RWPE2 (cell line): ENCODE results near the gene SOX9.

Experiments
- ATAC-seq: fragments of 200-7000 bp; cut with Tn5 transposase; 3 replicates; pipeline ENCODE4 v1.9.1; 2021; ENCODE audit warnings: low read depth
- DNase-seq: peaks from one replicate; pipeline ENCODE4 v3.0.0-alpha.2; 2020; ENCODE audit warnings: low spot score
- H3K27ac ChIP-seq: fragments of 450-650 bp; 2 replicates; pipeline ENCODE4 v1.5.1; 2017; ENCODE audit warnings: mild to moderate bottlenecking; ENCODE audit not compliant: poor library complexity, severe bottlenecking
- H3K27me3 ChIP-seq: fragments of 250-450 bp; sonication (Bioruptor Pico); 2 replicates; pipeline ENCODE4 v1.5.1; 2021; ENCODE audit warnings: mild to moderate bottlenecking, moderate library complexity; ENCODE audit not compliant: insufficient read depth, poor library complexity, severe bottlenecking
- H3K36me3 ChIP-seq: fragments of 250-450 bp; sonication (Bioruptor Pico); 2 replicates; pipeline ENCODE4 v1.5.1; 2020; ENCODE audit warnings: low read depth, mild to moderate bottlenecking, moderate library complexity
- H3K4me1 ChIP-seq: fragments of 250-450 bp; sonication (Bioruptor Pico); 2 replicates; pipeline ENCODE4 v1.5.1; 2021; ENCODE audit warnings: mild to moderate bottlenecking, moderate library complexity; ENCODE audit not compliant: insufficient read depth, poor library complexity, severe bottlenecking
- H3K4me3 ChIP-seq: fragments of 250-450 bp; sonication (Bioruptor Pico); 2 replicates; pipeline ENCODE4 v1.5.1; 2021; ENCODE audit warnings: mild to moderate bottlenecking, moderate library complexity; ENCODE audit not compliant: severe bottlenecking
- H3K9me3 ChIP-seq: fragments of 250-450 bp; sonication (Bioruptor Pico); 2 replicates; pipeline ENCODE4 v1.5.1; 2021; ENCODE audit warnings: mild to moderate bottlenecking, moderate library complexity; ENCODE audit not compliant: severe bottlenecking
- TF ChIP-seq, protein P1 (sequence below): fragments of 450-650 bp; IDR thresholded peaks from one replicate; pipeline ENCODE4 v1.5.1; 2017; ENCODE audit warnings: mild to moderate bottlenecking, moderate library complexity; ENCODE audit not compliant: poor library complexity, severe bottlenecking

Gene SOX9

DNA sequence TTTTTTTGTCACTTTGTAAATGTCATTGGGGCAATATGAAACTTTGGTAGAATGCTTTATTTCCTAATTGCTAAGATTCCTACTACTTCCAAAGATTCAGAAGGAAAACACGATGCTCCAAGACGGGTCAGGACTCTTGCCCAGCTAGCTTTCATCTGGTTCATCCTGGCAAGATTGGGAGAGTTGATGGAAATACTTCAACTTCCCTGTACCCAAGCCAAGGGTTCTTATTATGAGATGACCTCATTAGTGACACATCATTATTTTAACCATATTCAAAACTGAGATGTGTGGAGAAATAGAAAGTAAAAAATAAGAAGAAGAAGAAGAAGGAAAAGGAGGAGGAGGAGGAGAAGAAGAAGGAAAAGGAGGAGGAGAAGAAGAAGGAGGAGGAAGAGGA is 25.6 kb downstream of the SOX9 start:
- DNase-seq (no peak), ATAC-seq (no peak)
- TF ChIP-seq, protein P1, sequence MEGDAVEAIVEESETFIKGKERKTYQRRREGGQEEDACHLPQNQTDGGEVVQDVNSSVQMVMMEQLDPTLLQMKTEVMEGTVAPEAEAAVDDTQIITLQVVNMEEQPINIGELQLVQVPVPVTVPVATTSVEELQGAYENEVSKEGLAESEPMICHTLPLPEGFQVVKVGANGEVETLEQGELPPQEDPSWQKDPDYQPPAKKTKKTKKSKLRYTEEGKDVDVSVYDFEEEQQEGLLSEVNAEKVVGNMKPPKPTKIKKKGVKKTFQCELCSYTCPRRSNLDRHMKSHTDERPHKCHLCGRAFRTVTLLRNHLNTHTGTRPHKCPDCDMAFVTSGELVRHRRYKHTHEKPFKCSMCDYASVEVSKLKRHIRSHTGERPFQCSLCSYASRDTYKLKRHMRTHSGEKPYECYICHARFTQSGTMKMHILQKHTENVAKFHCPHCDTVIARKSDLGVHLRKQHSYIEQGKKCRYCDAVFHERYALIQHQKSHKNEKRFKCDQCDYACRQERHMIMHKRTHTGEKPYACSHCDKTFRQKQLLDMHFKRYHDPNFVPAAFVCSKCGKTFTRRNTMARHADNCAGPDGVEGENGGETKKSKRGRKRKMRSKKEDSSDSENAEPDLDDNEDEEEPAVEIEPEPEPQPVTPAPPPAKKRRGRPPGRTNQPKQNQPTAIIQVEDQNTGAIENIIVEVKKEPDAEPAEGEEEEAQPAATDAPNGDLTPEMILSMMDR, result no peak
- Histone ChIP-seq H3K4me3 (no peak overlapping the region), H3K4me1 (peaks cover 2% of the 10 kb centered on the region), H3K9me3 (no peaks in the 10 kb centered on the region), H3K27me3 (no peaks in the 10 kb centered on the region), H3K36me3 (no peaks in the 10 kb centered on the region), H3K27ac (no peak overlapping the region)

DNA sequence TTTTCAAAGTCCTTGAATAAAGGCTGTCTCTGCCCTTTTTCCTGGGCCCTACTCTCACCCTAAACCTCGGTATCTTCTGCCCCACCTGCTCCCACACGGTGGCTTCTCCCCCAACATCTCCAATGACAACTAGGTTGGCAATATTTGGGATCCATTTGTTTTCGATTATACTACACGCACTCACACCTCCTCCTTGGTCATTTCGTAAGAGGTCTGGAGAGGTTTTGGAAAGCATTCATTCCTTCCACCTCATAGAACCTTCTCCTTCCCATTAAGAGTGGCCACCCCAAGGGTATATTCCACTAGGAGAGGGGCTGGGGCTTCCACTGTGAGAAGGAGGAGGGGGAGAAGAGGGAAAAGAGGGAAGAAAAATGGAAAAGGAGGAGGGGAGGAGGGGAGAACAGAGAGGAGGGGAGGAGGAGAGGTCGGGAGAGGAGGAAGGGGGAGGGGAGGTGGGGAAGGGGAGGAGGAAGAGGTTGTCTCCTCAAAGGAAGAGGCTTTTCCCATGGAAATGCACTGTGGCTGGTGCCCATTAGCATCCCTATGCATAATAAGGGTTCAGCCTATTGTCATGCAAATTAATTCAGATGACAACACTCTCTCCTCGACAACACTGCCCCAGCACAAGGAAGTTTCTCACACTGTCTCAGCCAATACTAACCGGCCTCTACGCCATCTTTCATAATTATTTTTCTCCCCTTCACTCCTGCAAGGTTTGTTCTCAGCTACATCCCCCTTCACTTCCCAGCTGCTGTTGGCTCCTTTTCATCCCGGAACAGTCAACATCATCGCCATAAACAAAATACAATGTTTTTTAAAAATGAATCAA is 30.0 kb downstream of the SOX9 start:
- Histone ChIP-seq H3K27ac (no peak overlapping the region), H3K4me3 (no peak overlapping the region), H3K27me3 (no peaks in the 10 kb centered on the region), H3K9me3 (no peaks in the 10 kb centered on the region), H3K4me1 (peaks cover 10% of the 10 kb centered on the region), H3K36me3 (no peaks in the 10 kb centered on the region)
- DNase-seq (no peak), ATAC-seq (no peak)
- TF ChIP-seq, protein P1, result no peak

DNA sequence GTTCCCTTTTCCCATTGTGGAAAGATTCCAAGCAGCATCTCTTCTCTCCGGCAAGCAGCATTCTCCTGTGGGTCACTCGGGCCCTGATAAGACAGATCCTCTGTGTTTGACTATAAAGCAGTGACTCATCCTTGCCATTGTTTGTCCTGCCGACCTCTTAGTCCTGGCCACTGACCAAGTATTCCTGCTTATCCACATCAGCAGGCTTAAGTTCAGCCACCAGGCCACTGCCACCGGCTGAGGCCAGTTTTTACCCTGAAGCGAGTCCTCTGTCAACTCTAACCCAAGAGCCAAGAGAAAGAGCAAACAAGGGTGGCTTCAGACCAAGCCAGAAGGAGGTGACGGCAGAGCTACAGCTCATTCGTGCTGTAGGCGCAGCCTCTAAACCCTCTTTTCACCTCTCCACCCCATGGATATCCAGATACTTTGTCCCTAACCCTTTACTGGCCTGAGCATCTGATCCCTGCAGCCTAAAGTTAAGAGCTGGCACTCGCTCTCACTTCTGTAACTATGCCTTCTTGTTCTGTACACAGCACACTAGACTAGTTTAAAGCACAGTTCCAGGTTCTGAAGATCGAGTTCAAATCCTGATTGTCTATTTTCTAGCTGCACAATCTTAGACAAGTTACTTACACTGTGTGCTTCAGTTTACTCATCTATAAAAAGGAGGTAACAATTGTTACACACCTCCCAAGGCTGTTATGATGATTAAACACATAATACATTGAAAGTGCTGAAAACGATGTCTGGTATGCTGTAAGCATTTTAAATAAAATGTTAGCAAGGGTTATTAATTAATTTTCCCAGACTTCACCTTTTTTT is 31.0 kb downstream of the SOX9 start:
- H3K36me3 ChIP-seq, result no peaks in the 10 kb centered on the region
- H3K9me3 ChIP-seq, result no peaks in the 10 kb centered on the region
- no peak for DNase-seq
- ATAC-seq, result peak; percentile 78
- no peak overlapping the region for H3K27ac ChIP-seq
- TF ChIP-seq, protein P1, result no peak
- H3K27me3 ChIP-seq, result no peaks in the 10 kb centered on the region
- no peak overlapping the region for H3K4me3 ChIP-seq
- H3K4me1 ChIP-seq, result peaks cover 10% of the 10 kb centered on the region

DNA sequence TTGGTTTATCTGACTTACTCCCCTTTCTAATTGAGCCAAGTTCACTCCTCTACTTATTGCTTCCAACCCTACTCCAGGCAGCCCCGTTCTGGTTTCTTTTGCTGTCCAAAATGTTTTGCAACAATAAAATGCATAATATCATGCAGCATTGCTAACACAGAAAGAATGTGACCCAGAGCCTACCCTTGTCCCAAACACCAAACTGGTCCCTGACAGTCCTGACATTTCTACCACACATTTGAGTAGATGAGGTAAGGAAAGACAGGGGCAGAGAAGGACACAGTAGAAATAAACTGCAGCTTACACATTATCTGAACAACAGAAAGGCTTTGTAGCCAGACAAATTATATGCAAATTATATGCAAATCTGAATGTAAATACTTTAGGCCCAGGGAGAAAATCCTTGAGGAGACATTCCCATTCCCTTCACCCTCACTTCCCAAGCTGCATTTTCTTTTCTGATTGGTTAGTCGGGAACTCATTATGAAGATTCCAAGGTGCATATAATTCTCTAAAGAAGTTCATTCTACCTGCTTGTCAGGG is 31.6 kb downstream of the SOX9 start:
- Histone ChIP-seq H3K4me1 (peaks cover 10% of the 10 kb centered on the region), H3K27me3 (no peaks in the 10 kb centered on the region), H3K4me3 (no peak overlapping the region), H3K9me3 (no peaks in the 10 kb centered on the region), H3K27ac (no peak overlapping the region), H3K36me3 (no peaks in the 10 kb centered on the region)
- ATAC-seq (peak; percentile 48; the same call in 1 of the 3 replicates), DNase-seq (no peak)
- TF ChIP-seq, protein P1, result no peak
